ENCODE data around the gene SIRT6. TPM values are rescaled to one million over a fixed set of nuclear protein-coding genes. Genes with fewer than 3 reads are reported as not detected.
A peak's percentile ranks its signal among the peaks of the same experiment; 100 is the strongest.

The SIRT6 gene
- total and polyA plus RNA-seq, 9 of the 15 experiments (the other 6 are each of a cell fraction or from before 2014, with no cell fraction given) = 1.4 to 41.1 (median 10.2) TPM

DNA sequence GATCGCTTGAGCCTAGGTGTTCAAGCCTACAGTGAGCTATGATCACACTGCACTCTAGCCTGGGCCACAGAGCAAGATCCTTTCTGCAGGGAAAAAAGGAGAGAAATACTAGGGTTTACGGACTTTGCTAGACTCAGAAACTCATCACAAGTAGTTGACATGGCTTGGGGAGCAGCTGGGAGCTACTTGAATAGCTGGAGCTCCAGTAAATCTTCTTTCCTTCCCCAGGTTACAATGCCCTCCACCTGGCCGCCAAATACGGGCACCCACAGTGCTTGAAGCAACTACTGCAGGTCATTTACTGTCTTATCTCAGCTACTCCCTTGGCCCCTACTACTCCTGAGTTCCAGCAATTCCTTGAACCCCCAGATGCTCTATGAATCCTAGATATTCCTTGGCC lies 19.4 kb upstream of the SIRT6 start:
- ChIA-PET POLR2A (interaction anchor here (0.7 to 1.7 kb wide), 5 partner anchors 10 to 349 kb away, joined by 3 to 13 read pairs (median 4); partner anchors contain the start of genes EEF2 and YJU2), CTCF (ENCODE audit: low intra/inter-chr PET ratio) (no interaction called here)
- H3K4me2 ChIP-seq (ENCODE audit: insufficient read depth, low read length) = no peak overlapping the region
- no TSS peak for BruUV-seq (replicated peaks)
- H3K9ac ChIP-seq (ENCODE audit: insufficient read depth in 1 of 2, low read depth in 2 of 2, low read length in 2 of 2) = no peak overlapping the region
- no peak overlapping the region for H3K27ac ChIP-seq (ENCODE audit: extremely low read depth, low read depth, low read length)
- H3K79me2 ChIP-seq (ENCODE audit: control insufficient read depth, insufficient read depth, low read length) = no peaks in the 10 kb centered on the region
- no peaks in the 10 kb centered on the region for H3K9me3 ChIP-seq (replicated peaks; ENCODE audit: control insufficient read depth, insufficient read depth, low read depth, low read length)
- no peaks in the 10 kb centered on the region for H3K36me3 ChIP-seq (ENCODE audit: control insufficient read depth, insufficient read depth, low read length)
- intact Hi-C loops (cut with micrococcal nuclease) (no loop called here), in situ Hi-C loops (cut with MboI) (loop anchor here (5.0 kb wide), 1 partner anchor 219 kb away; no protein-coding TSS in a partner anchor)
- DNase-seq (ENCODE audit: extremely low read depth in 1 of 4, low spot score in 3 of 4) = no peak
- ATAC-seq = no peak
- H4K20me1 ChIP-seq (replicated peaks; ENCODE audit: control insufficient read depth, insufficient read depth, low read length) = no peaks in the 10 kb centered on the region
- H3K4me3 ChIP-seq = no peak overlapping the region
- H3K9me1 ChIP-seq (ENCODE audit: control insufficient read depth, insufficient read depth, low read length) = no peaks in the 10 kb centered on the region
- WGBS (ENCODE audit: insufficient coverage, low coverage, missing lambda C conversion rate) = 38% methylated on average over 4 of the region's 4 CpGs
- no peak for FAIRE-seq
- no peak overlapping the region for H2AFZ ChIP-seq (ENCODE audit: low read depth, low read length)
- peaks cover 0 to 3% of the 10 kb centered on the region in 2 experiments; a peak in 3 of 5 replicates for H3K27me3 ChIP-seq (ENCODE audit: control insufficient read depth in 2 of 2, insufficient read depth in 2 of 2, low read length in 2 of 2)
- peaks cover 5 to 26% of the 10 kb centered on the region in 2 experiments; a peak in 4 of 5 replicates for H3K4me1 ChIP-seq (replicated peaks in 1 of 2; ENCODE audit: control insufficient read depth in 2 of 2, insufficient read depth in 2 of 2, low read length in 2 of 2)
- TF ChIP-seq ZNF507 (tag; conservative IDR thresholded peaks at IDR 0.05) = no peak
- TF ChIP-seq, protein P1, sequence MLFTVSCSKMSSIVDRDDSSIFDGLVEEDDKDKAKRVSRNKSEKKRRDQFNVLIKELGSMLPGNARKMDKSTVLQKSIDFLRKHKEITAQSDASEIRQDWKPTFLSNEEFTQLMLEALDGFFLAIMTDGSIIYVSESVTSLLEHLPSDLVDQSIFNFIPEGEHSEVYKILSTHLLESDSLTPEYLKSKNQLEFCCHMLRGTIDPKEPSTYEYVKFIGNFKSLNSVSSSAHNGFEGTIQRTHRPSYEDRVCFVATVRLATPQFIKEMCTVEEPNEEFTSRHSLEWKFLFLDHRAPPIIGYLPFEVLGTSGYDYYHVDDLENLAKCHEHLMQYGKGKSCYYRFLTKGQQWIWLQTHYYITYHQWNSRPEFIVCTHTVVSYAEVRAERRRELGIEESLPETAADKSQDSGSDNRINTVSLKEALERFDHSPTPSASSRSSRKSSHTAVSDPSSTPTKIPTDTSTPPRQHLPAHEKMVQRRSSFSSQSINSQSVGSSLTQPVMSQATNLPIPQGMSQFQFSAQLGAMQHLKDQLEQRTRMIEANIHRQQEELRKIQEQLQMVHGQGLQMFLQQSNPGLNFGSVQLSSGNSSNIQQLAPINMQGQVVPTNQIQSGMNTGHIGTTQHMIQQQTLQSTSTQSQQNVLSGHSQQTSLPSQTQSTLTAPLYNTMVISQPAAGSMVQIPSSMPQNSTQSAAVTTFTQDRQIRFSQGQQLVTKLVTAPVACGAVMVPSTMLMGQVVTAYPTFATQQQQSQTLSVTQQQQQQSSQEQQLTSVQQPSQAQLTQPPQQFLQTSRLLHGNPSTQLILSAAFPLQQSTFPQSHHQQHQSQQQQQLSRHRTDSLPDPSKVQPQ (CRISPR knock-in tag; IDR thresholded peaks at IDR 0.05; ENCODE audit: borderline replicate concordance) = no peak
- TF ChIP-seq ZNF121 (CRISPR knock-in tag; conservative IDR thresholded peaks at IDR 0.05) = peak; percentile 81
- TF ChIP-seq ZNF253 (CRISPR knock-in tag; conservative IDR thresholded peaks at IDR 0.05) = no peak

All from K562 (cell line).